Ramos (cell line): ENCODE measurements around the gene GJA5.
"Not testable (repeated sequence)": the region's sequence is repeated elsewhere in the genome, so short reads cannot be mapped to it uniquely, and the experiment has no call there.

Experiments used
- in situ Hi-C: fragments of 300-500 bp; cut with MboI; formaldehyde crosslinking; loops from one replicate; pipeline ENCODE4 v1.14.3; 2022; ENCODE audit warnings: low sequenced_read_pairs; ENCODE audit not compliant: unreplicated experiment

Gene GJA5

DNA sequence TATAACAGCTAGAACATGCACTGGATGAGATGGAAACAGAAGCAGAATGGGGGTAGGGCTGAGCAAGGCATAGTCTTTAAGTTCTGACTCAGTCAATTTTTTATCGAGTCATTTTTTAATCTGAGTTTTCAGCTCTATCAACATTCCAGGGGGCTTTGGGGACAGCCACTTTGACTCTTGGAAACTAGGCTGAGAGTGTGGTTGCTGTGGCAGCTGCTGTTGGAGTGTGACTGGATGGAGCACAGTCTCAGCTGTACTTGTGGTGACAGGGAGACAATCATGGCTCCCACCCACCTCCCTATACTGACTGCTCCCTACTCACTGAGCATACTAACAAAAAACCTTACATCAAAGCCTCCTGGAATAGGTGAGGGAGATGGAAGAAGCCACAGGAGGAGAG lies 25.0 kb downstream of the GJA5 start:
- in situ Hi-C loops, result no loop called here

GRCh38 chr1:147734291-147734841 lies 26.0 kb downstream of the GJA5 start:
- in situ Hi-C loops, result not testable (repeated sequence)

- in situ Hi-C loops, result no loop called here
These were observed 31.1 kb downstream of the GJA5 start for GRCh38 chr1:147729315-147729714.

DNA sequence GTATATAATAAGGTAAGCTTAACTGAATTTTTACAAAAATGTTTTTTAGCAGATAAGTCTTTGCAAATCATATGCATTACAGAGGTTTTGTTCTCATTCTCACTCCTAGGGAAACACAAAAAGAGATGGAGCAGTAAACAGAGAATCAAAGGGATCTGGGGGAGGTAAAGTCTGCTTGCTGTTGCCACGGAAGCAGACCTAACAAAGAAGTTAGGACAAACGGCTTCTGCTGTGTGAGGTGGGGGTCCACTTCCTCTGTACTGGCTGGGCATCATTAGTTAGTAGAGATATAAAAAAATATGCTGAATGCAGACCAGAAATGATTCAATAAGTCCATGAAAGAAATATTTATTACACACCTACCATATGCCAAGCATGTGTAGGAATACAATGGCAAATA lies 34.2 kb downstream of the GJA5 start:
- in situ Hi-C loops, result no loop called here

GRCh38 chr1:147725685-147726084 lies 34.7 kb downstream of the GJA5 start:
- in situ Hi-C loops, result no loop called here

- in situ Hi-C loops, result no loop called here
These were observed 36.6 kb downstream of the GJA5 start for GRCh38 chr1:147723691-147724323.

GRCh38 chr1:147722124-147722523 lies 38.3 kb downstream of the GJA5 start:
- in situ Hi-C loops, result no loop called here

GRCh38 chr1:147721716-147722115 lies 38.7 kb downstream of the GJA5 start:
- in situ Hi-C loops, result no loop called here

DNA sequence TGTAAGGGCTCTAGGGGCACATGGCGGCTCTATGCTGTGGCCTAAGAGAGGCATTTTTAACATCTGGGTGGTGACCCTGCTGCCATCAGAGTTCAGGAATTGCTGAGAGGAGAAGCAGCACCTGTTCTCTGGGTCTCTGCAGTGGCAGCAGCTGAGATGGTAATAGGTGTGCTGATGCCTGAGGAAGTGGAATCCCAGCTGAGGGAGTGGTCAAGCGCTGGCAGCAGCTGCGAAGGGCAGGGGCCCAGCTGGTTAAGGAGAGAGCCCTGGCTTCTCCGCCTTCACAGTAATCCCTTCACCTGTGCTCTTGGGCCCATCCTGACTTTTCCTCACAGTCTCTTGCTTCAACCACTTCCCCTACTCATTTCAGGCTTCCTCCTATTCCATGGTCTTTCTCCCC lies 39.8 kb downstream of the GJA5 start:
- in situ Hi-C loops, result no loop called here

- in situ Hi-C loops, result no loop called here
These were observed 40.6 kb downstream of the GJA5 start for GRCh38 chr1:147719711-147720225.

- in situ Hi-C loops, result no loop called here
These were observed 41.2 kb downstream of the GJA5 start for GRCh38 chr1:147719029-147719698.

GRCh38 chr1:147717706-147718097 lies 42.7 kb downstream of the GJA5 start:
- in situ Hi-C loops, result no loop called here

- in situ Hi-C loops, result no loop called here
These were observed 43.2 kb downstream of the GJA5 start for GRCh38 chr1:147717051-147717705.

- in situ Hi-C loops, result no loop called here
These were observed 47.8 kb downstream of the GJA5 start for GRCh38 chr1:147712605-147713004.
